Measurements from ENCODE around the gene NOP14. TPM values are rescaled to one million over a fixed set of nuclear protein-coding genes. Genes with fewer than 3 reads are reported as not detected.

Gene NOP14
- total RNA-seq, 3 donors from 2014 or later: 18.2 to 23.8 (median 23.5) TPM

DNA sequence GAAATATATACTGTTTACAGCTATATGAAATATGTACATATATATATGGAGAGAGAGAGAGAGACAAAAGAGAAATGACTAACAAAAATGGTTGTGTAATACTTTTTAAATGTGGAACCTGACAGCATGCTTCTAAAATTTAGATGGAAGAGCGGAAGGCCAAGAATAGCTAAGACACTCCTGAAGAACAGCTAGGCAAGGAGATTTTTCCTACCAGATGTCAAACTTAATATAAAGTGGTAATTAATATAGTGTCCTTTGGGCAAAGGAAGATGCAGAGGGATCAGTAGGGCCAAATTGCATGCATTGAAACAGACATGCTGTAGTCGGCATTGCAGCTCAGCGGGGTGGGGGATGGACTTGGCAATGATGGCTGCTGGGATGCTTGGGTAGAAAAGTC is 74.3 kb downstream of the NOP14 start:
- Histone ChIP-seq H3K4me3 (no peak overlapping the region), H3K36me3 (ENCODE audit: low read depth) (no peaks in the 10 kb centered on the region), H3K9me3 (no peaks in the 10 kb centered on the region), H3K4me1 (ENCODE audit: low read depth) (peaks cover 2% of the 10 kb centered on the region)
- no peak for TF ChIP-seq CTCF (IDR thresholded peaks at IDR 0.05)
- ATAC-seq (no peak), DNase-seq (no peak)
- intact Hi-C loops (cut with DNase I, micrococcal nuclease): no loop called here

Other genes starting within 250 kb of the NOP14 start
- gene TNIP2, start 207.1 kb downstream of the NOP14 start, total RNA-seq: 10 to 100 TPM; 50.3 to 51.5 (median 51.2) TPM
- 10 to 100 TPM; 48.1 to 75.3 (median 73.0) TPM for gene SH3BP2, start 170.3 kb downstream of the NOP14 start, total RNA-seq
- gene ADD1, start 119.6 kb downstream of the NOP14 start, total RNA-seq: 100 to 1,000 TPM; 201 to 373 (median 261) TPM
- gene GRK4, start 165 bp upstream of the NOP14 start, total RNA-seq: 1 to 10 TPM in 2 of 3 donors, under 1 TPM in 1; 0.87 to 8.9 (median 3.9) TPM
- gene HTT-AS, start 111.1 kb upstream of the NOP14 start, total RNA-seq: not detected
- gene HTT, start 111.3 kb upstream of the NOP14 start, total RNA-seq: 10 to 100 TPM; 51.3 to 71.8 (median 67.5) TPM

Measured in mucosa of descending colon (tissue), 3 donors.